Osteocyte (in vitro differentiated cells): Measurements from ENCODE around the gene SLC6A11. TPM values are rescaled to one million over a fixed set of nuclear protein-coding genes. Genes with fewer than 3 reads are reported as not detected.

Experiments used
- DNase-seq: peaks from one replicate; pipeline ENCODE4 v3.0.0; 2021; ENCODE audit warnings: mixed read lengths; ENCODE audit not compliant: unreplicated experiment; ENCODE audit errors: extremely low spot score
- H3K27ac Mint-ChIP-seq: one replicate; pipeline ENCODE4 v1.8.0; 2021; ENCODE audit warnings: mild to moderate bottlenecking, mixed read lengths; ENCODE audit not compliant: unreplicated experiment
- H3K27me3 Mint-ChIP-seq: one replicate; pipeline ENCODE4 v1.8.0; 2021; ENCODE audit warnings: mixed read lengths; ENCODE audit not compliant: unreplicated experiment
- H3K36me3 Mint-ChIP-seq: one replicate; pipeline ENCODE4 v1.8.0; 2021; ENCODE audit warnings: mixed read lengths; ENCODE audit not compliant: unreplicated experiment
- H3K4me1 Mint-ChIP-seq: one replicate; pipeline ENCODE4 v1.8.0; 2021; ENCODE audit warnings: mixed read lengths; ENCODE audit not compliant: unreplicated experiment
- H3K4me3 Mint-ChIP-seq: one replicate; pipeline ENCODE4 v1.8.0; 2021; ENCODE audit warnings: mild to moderate bottlenecking, moderate library complexity, mixed read lengths; ENCODE audit not compliant: unreplicated experiment
- H3K9me3 Mint-ChIP-seq: one replicate; pipeline ENCODE4 v1.8.0; 2021; ENCODE audit warnings: mixed read lengths; ENCODE audit not compliant: unreplicated experiment
- total RNA-seq: library from RNA; stranded (reverse); gene quantifications from 2 replicates; pipeline ENCODE4 v1.2.1, GENCODE V29; 2021
- TF ChIP-seq, protein P1 (sequence below): fragments of 200-600 bp; sonication (generic); IDR thresholded peaks from 2 replicates; pipeline ENCODE4 v1.5.0; 2021; ENCODE audit warnings: antibody characterized with exemption, mild to moderate bottlenecking, moderate library complexity

Gene SLC6A11
- total RNA-seq, 1 donor from 2014 or later, result not detected

DNA sequence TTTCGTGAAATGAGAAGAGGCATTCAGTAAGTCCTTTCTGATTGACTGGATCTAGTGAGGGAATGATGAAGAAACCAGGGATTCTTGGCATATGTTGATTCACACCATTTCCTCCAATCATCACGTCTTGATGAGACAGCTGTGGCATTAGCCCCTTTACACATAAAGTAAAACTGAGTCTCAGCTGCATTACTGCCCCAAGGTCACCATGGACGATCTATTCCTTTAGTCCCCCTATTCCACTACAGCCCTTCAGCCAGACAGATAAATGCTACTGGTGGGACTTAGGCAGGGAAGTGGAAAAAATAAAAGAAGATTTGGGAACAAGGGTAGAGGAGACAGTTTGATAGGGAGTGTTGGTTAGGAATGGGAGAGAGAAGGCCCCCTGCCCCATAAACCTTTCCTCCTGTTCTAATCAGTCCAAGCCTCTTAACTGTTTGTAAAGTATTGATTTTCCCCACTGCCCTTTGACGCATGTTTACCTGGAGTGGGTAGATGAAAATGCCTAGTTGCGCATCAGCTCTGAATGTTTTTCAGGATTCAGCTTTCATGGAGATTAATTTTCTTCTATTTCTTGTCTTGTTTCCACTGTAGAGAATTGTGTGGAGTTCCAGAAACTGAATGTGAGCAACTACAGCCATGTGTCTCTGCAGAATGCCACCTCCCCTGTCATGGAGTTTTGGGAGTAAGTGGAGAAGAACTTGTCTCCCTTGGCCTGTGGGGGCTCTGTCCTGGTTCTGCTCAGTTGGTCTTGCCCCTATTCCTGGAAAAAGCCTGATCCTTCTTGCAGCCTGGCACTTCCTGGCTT is 6.9 kb downstream of the SLC6A11 start:
- no peak overlapping the region for H3K4me3 Mint-ChIP-seq
- H3K27me3 Mint-ChIP-seq, result peaks cover 48% of the 10 kb centered on the region

DNA sequence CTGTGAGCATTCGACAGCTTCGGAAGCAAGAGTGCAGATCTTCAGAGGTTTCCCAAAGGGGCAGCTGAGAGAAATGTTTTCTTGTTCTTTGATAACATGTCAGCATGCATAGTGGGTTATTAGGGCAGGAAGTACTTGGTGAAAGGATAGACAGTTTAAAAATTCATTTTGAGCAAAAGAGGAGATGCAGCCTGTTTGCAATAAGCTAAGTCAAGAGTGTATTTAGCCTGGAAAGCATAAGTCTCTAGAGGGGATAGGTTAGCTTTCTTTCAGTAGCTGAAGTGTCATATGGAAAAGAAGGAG is 7.4 kb downstream of the SLC6A11 start:
- Mint-ChIP-seq H3K36me3 (no peaks in the 10 kb centered on the region), H3K4me3 (no peak overlapping the region), H3K9me3 (no peaks in the 10 kb centered on the region), H3K4me1 (no peaks in the 10 kb centered on the region), H3K27ac (no peak overlapping the region), H3K27me3 (peaks cover 48% of the 10 kb centered on the region)
- no peak for DNase-seq
- TF ChIP-seq, protein P1, sequence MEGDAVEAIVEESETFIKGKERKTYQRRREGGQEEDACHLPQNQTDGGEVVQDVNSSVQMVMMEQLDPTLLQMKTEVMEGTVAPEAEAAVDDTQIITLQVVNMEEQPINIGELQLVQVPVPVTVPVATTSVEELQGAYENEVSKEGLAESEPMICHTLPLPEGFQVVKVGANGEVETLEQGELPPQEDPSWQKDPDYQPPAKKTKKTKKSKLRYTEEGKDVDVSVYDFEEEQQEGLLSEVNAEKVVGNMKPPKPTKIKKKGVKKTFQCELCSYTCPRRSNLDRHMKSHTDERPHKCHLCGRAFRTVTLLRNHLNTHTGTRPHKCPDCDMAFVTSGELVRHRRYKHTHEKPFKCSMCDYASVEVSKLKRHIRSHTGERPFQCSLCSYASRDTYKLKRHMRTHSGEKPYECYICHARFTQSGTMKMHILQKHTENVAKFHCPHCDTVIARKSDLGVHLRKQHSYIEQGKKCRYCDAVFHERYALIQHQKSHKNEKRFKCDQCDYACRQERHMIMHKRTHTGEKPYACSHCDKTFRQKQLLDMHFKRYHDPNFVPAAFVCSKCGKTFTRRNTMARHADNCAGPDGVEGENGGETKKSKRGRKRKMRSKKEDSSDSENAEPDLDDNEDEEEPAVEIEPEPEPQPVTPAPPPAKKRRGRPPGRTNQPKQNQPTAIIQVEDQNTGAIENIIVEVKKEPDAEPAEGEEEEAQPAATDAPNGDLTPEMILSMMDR, result no peak

More for the DNA sequence above, 6.9 kb downstream of the SLC6A11 start:
- Mint-ChIP-seq H3K4me1 (no peaks in the 10 kb centered on the region), H3K36me3 (no peaks in the 10 kb centered on the region), H3K27ac (no peak overlapping the region), H3K9me3 (no peaks in the 10 kb centered on the region)
- no peak for DNase-seq
- TF ChIP-seq, protein P1, result no peak

DNA sequence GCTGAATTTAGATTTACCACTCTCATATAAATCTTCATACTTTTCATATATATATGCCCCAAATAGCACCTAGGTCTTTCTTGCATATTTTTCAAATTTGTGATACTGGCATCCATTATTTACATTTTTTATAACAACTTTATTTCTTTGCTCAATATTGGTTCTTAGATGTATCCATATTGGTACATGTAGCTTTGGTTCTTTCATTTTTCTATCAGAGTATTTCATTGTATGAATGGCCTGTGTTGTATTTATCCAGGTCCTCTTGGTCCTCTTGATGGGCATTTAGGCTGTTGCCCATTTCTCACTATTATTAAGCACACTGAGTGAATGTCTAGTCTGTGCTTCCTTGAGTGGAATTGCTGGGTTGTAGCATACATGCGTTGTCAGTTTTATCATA is 8.4 kb downstream of the SLC6A11 start:
- Mint-ChIP-seq H3K36me3 (no peaks in the 10 kb centered on the region), H3K27ac (no peak overlapping the region), H3K4me1 (no peaks in the 10 kb centered on the region), H3K27me3 (peaks cover 48% of the 10 kb centered on the region), H3K4me3 (no peak overlapping the region), H3K9me3 (no peaks in the 10 kb centered on the region)
- TF ChIP-seq, protein P1, result no peak
- no peak for DNase-seq

DNA sequence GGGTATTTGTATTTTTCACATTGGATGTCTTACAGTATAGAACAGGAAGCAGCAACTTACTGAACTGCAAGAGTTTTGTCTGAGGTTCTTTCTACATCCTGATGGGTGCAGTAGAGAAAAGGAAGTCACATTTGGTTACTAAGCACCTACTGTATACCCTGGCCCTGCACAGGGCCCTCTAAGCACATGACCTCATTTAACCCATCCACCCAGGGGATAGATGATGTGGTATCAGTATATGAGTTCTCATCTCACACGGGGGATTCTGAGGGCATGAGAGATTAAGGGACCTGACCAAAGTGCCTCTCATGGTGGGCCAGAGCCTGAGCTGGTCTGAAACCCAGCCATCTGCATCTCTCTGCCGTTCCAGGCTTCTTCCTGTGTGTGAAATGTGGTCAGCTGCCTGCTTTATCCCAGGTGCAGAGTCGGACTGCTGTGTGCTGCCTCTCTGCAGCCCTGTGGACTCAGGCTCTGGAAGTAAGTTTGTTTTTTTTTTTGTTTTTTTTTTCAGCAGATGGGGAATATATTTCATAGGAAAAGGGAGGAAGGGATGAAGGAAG is 17.9 kb downstream of the SLC6A11 start:
- no peak overlapping the region for H3K27ac Mint-ChIP-seq
- TF ChIP-seq, protein P1, result no peak

DNA sequence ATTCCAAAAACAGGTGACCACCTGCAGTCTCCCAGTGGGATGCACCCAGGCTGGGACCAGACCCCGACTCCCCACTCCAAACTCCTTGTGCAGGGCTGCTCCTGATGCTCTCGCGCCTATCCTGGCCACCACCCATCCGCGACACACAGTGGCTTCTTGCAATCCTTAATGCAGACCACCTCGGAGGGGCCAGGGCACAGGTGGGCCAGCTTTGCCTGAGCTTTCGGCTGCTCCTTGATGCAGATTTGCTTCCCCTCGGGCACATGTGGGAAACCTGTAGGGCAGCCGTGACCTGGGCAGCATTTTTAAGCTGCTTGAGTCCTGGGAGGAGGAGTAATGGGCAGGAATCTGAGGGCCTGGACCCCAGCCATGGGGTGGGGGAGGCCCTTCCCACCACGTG is 18.9 kb downstream of the SLC6A11 start:
- no peak overlapping the region for H3K4me3 Mint-ChIP-seq
- no peak overlapping the region for H3K27ac Mint-ChIP-seq
- peaks cover 34% of the 10 kb centered on the region for H3K27me3 Mint-ChIP-seq

More for the DNA sequence above, 17.9 kb downstream of the SLC6A11 start:
- peaks cover 31% of the 10 kb centered on the region for H3K27me3 Mint-ChIP-seq
- DNase-seq, result no peak
- H3K4me1 Mint-ChIP-seq, result no peaks in the 10 kb centered on the region
- no peaks in the 10 kb centered on the region for H3K36me3 Mint-ChIP-seq
- H3K4me3 Mint-ChIP-seq, result no peak overlapping the region
- H3K9me3 Mint-ChIP-seq, result no peaks in the 10 kb centered on the region

More for the DNA sequence above, 18.9 kb downstream of the SLC6A11 start:
- H3K4me1 Mint-ChIP-seq, result no peaks in the 10 kb centered on the region
- no peaks in the 10 kb centered on the region for H3K36me3 Mint-ChIP-seq
- H3K9me3 Mint-ChIP-seq, result no peaks in the 10 kb centered on the region
- DNase-seq, result no peak
- TF ChIP-seq, protein P1, result no peak
